Transverse colon (tissue), 4 donors: Measurements from ENCODE around the gene CNPY2. TPM values are rescaled to one million over a fixed set of nuclear protein-coding genes. Genes with fewer than 3 reads are reported as not detected.

Source experiments
- DNase-seq: peaks from one replicate; pipeline ENCODE4 v3.0.0-alpha.2; 2019
- H3K27ac ChIP-seq, 4 donors: fragments of 200-600 bp; sonication (generic); 2 replicates each; pipeline ENCODE4 v1.5.1; 2016 to 2018; ENCODE audit warnings: inconsistent platforms in 4 of 4
- H3K27me3 ChIP-seq: fragments of 200-600 bp; sonication (generic); 2 replicates; pipeline ENCODE4 v1.5.1; 2017; ENCODE audit warnings: inconsistent platforms
- H3K36me3 ChIP-seq, 4 donors: fragments of 200-600 bp; sonication (generic); 2 replicates each; pipeline ENCODE4 v1.5.1; 2017 to 2019; ENCODE audit warnings: inconsistent platforms in 4 of 4
- H3K4me1 ChIP-seq, 4 donors: fragments of 200-600 bp; sonication (generic); 2 replicates each; pipeline ENCODE4 v1.5.1; 2017 to 2020; ENCODE audit warnings: inconsistent platforms in 4 of 4
- H3K4me3 ChIP-seq, 4 donors: fragments of 200-600 bp; sonication (generic); 1 replicate in 1 of 4; 2 replicates in 3 of 4; pipeline versions ENCODE4 v1.5.1 to v1.6.1; 2017 to 2019; ENCODE audit warnings: inconsistent platforms in 4 of 4
- H3K9me3 ChIP-seq, 2 donors: fragments of 200-600 bp; sonication (generic); 2 replicates each; pipeline ENCODE4 v1.5.1; 2017 to 2019; ENCODE audit warnings: inconsistent platforms in 2 of 2
- CTCF ChIP-seq, 5 experiments: fragments of 200-600 bp in 3 of 5; fragments of 450-650 bp in 2 of 5; sonication (generic) in 3 of 5; IDR thresholded peaks; 1 replicate in 2 of 5; 2 replicates in 3 of 5; pipeline ENCODE4 v1.5.1; 2016 to 2017; ENCODE audit warnings: antibody characterized with exemption in 5 of 5, inconsistent platforms in 3 of 5, mild to moderate bottlenecking in 2 of 5, moderate library complexity in 1 of 5
- EP300 ChIP-seq: sonication (generic); formaldehyde crosslinking; IDR thresholded peaks from one replicate; pipeline ENCODE4 v1.6.1; 2017; ENCODE audit warnings: antibody characterized with exemption, low read depth
- POLR2A ChIP-seq: fragments of 450-650 bp; IDR thresholded peaks from one replicate; pipeline ENCODE4 v1.6.1; 2016; ENCODE audit warnings: antibody characterized with exemption, mild to moderate bottlenecking, moderate library complexity
- POLR2AphosphoS5 ChIP-seq, 3 donors: sonication (generic); formaldehyde crosslinking; IDR thresholded peaks; one replicate each; pipeline ENCODE4 v1.6.1; 2016; ENCODE audit warnings: antibody characterized with exemption in 3 of 3
- WGBS, 2 donors: methylation state at CpG; one replicate each; pipeline ENCODE4 v1.1.5; 2018; ENCODE audit warnings: low coverage in 1 of 2; 5-methylcytosine and 5-hydroxymethylcytosine counted together
- in situ Hi-C, 4 donors: fragments of 200-750 bp; cut with MboI; loops; one replicate each; pipeline versions ENCODE4 v1.15.0 to v1.15.1; 2017; ENCODE audit warnings: low sequenced_read_pairs in 3 of 4, low pct_ligation_motif_present in 1 of 4, low pct_unique_long_range_greater_than_20kb in 1 of 4
- intact Hi-C: fragments of 100-400 bp; cut with DNase I; formaldehyde crosslinking; loops from one replicate; pipeline ENCODE4 v1.15.1; 2023; ENCODE audit warnings: low total_unique reads
- total RNA-seq, 4 donors: library from RNA; depleted of rRNA; stranded (reverse); fragments of >200 nt; gene quantifications; one replicate each; pipeline ENCODE4 v1.1.0, GENCODE V29; 2016

The CNPY2 gene
- total RNA-seq, 4 donors from 2014 or later: 34.0 to 87.2 (median 51.8) TPM

- peak overlapping the region; percentile 95 to 98 (median 97) for H3K27ac ChIP-seq
- H3K4me3 ChIP-seq: peak overlapping the region in 3 of 4 donors; percentile 69 to 94 (median 93)
- H3K4me1 ChIP-seq: peaks cover 21 to 60% (median 32%) of the 10 kb centered on the region in 4 donors
- peaks cover 0 to 3% (median 0%) of the 10 kb centered on the region in 4 donors for H3K36me3 ChIP-seq
- intact Hi-C loops: no loop called here
- H3K27me3 ChIP-seq: no peaks in the 10 kb centered on the region
- DNase-seq: no peak
- WGBS, 2 donors: 13 to 58% methylated on average over 1 to 5 of the region's 5 CpGs
- in situ Hi-C loops: no loop called here
- no peaks in the 10 kb centered on the region for H3K9me3 ChIP-seq
- no peak for TF ChIP-seq CTCF (IDR thresholded peaks at IDR 0.05)
- no peak for TF ChIP-seq POLR2A
- TF ChIP-seq EP300: no peak
- no peak for TF ChIP-seq POLR2AphosphoS5 (IDR thresholded peaks at IDR 0.05)
Observed at GRCh38 chr12:56298828-56299227, 17.0 kb downstream of the CNPY2 start.

GRCh38 chr12:56297400-56297799, 18.4 kb downstream of the CNPY2 start:
- Histone ChIP-seq H3K4me3 (no peak overlapping the region), H3K27me3 (no peaks in the 10 kb centered on the region), H3K27ac (no peak overlapping the region), H3K9me3 (no peaks in the 10 kb centered on the region), H3K4me1 (peaks cover 21 to 60% (median 32%) of the 10 kb centered on the region in 4 donors), H3K36me3 (no peaks in the 10 kb centered on the region)
- DNase-seq: no peak
- no peak for TF ChIP-seq POLR2A
- TF ChIP-seq POLR2AphosphoS5 (IDR thresholded peaks at IDR 0.05): no peak
- no peak for TF ChIP-seq CTCF (IDR thresholded peaks at IDR 0.05)
- TF ChIP-seq EP300: no peak
- in situ Hi-C loops: no loop called here
- intact Hi-C loops: no loop called here
- 86 to 90% methylated on average over 8 of the region's 8 CpGs for WGBS, 2 donors

- DNase-seq: no peak
- peaks cover 0 to 3% (median under 1%) of the 10 kb centered on the region in 4 donors for H3K36me3 ChIP-seq
- TF ChIP-seq POLR2A: no peak
- TF ChIP-seq POLR2AphosphoS5 (IDR thresholded peaks at IDR 0.05): no peak
- no peak for TF ChIP-seq EP300
- TF ChIP-seq CTCF (IDR thresholded peaks at IDR 0.05): no peak
- H3K4me1 ChIP-seq: peaks cover 21 to 56% (median 31%) of the 10 kb centered on the region in 4 donors
- H3K27ac ChIP-seq: no peak overlapping the region
- intact Hi-C loops (no loop called here), in situ Hi-C loops (no loop called here)
- 71 to 74% methylated on average over 4 to 5 of the region's 5 CpGs for WGBS, 2 donors
- H3K27me3 ChIP-seq: no peaks in the 10 kb centered on the region
- no peaks in the 10 kb centered on the region for H3K9me3 ChIP-seq
- no peak overlapping the region for H3K4me3 ChIP-seq
Observed at GRCh38 chr12:56296295-56296694, 19.5 kb downstream of the CNPY2 start.

GRCh38 chr12:56293795-56294194, 22.0 kb downstream of the CNPY2 start:
- TF ChIP-seq CTCF (IDR thresholded peaks at IDR 0.05): no peak
- Histone ChIP-seq H3K27ac (no peak overlapping the region), H3K4me3 (no peak overlapping the region), H3K27me3 (no peaks in the 10 kb centered on the region), H3K9me3 (no peaks in the 10 kb centered on the region), H3K36me3 (peaks cover 0 to 17% (median 2%) of the 10 kb centered on the region in 4 donors), H3K4me1 (peaks cover 8 to 45% (median 20%) of the 10 kb centered on the region in 4 donors)
- intact Hi-C loops: no loop called here
- DNase-seq: no peak
- in situ Hi-C loops: no loop called here
- 79% methylated on average over 5 of the region's 5 CpGs; no CpG with 5 or more reads in 1 of the 2 donors for WGBS, 2 donors
